ENCODE data around the gene PPP4R3A.

- TF ChIP-seq CTCF (IDR thresholded peaks at IDR 0.05) = no peak
- TF ChIP-seq POLR2A (IDR thresholded peaks at IDR 0.05) = no peak
Measured at GRCh38 chr14:91416744-91417119, 93.4 kb downstream of the PPP4R3A start.

All from esophagus squamous epithelium (tissue), 4 donors.